SK-N-SH (cell line): ENCODE measurements around the gene SRGN. TPM values are rescaled to one million over a fixed set of nuclear protein-coding genes. Genes with fewer than 3 reads are reported as not detected.

Source experiments
- CTCF ChIA-PET: fragments of 300-600, 350-600 bp; formaldehyde crosslinking; extraction: SDS; loops from one replicate; lab custom pipeline; 2021; lab: Yijun Ruan, JAX
- POLR2A ChIA-PET: fragments of 350-600 bp; sonication (Branson Sonifier 250); formaldehyde crosslinking; extraction: SDS; loops from one replicate; lab custom pipeline; 2020; ENCODE audit warnings: antibody characterized with exemption, inconsistent platforms; lab: Yijun Ruan, JAX
- DNase-seq: peaks from one replicate; pipeline ENCODE4 v3.0.0; 2012
- H2AFZ ChIP-seq: fragments of 200-600 bp; sonication (generic); 2 replicates; pipeline ENCODE4 v1.8.1; 2016; ENCODE audit warnings: antibody characterized with exemption, mild to moderate bottlenecking, low read depth
- H3F3A ChIP-seq: fragments of 200-600 bp; sonication (generic); replicated peaks from 2 replicates; pipeline ENCODE3; 2016; ENCODE audit warnings: antibody characterized with exemption, mild to moderate bottlenecking; ENCODE audit not compliant: insufficient read depth
- H3K27ac ChIP-seq, 2 experiments: fragments of 200-500 bp in 1 of 2; fragments of 200-600 bp in 1 of 2; sonication (Bioruptor generic) in 1 of 2; sonication (generic), shearing (Covaris generic) in 1 of 2; 2 replicates each; pipeline versions ENCODE4 v1.5.1 to v1.6.1; 2014 to 2016; ENCODE audit warnings: low read depth in 2 of 2, inconsistent platforms in 1 of 2, low read length in 1 of 2, mild to moderate bottlenecking in 1 of 2, mixed read lengths in 1 of 2
- H3K27me3 ChIP-seq: fragments of 200-600 bp; sonication (generic), shearing (Covaris generic); 2 replicates; pipeline ENCODE4 v1.6.1; 2016; ENCODE audit warnings: mixed run types; ENCODE audit not compliant: insufficient read depth
- H3K36me3 ChIP-seq, 2 experiments: fragments of 200-500 bp in 1 of 2; fragments of 200-600 bp in 1 of 2; sonication (Bioruptor generic) in 1 of 2; sonication (generic) in 1 of 2; replicated peaks in 1 of 2; 2 replicates each; pipeline versions ENCODE3 to v1.5.1; 2014 to 2016; ENCODE audit warnings: low read length in 1 of 2, mild to moderate bottlenecking in 1 of 2; ENCODE audit not compliant: insufficient read depth in 2 of 2, control insufficient read depth in 1 of 2
- H3K4me1 ChIP-seq, 2 experiments: fragments of 200-500 bp in 1 of 2; fragments of 200-600 bp in 1 of 2; sonication (Bioruptor generic) in 1 of 2; sonication (generic), shearing (Covaris generic) in 1 of 2; 2 replicates each; pipeline versions ENCODE4 v1.5.1 to v1.6.1; 2014 to 2016; ENCODE audit warnings: low read depth in 1 of 2, low read length in 1 of 2, mixed run types in 1 of 2; ENCODE audit not compliant: insufficient read depth in 2 of 2, control insufficient read depth in 1 of 2
- H3K4me2 ChIP-seq: fragments of 200-600 bp; sonication (generic), shearing (Covaris generic); 2 replicates; pipeline ENCODE4 v1.6.1; 2017; ENCODE audit warnings: mixed run types
- H3K4me3 ChIP-seq, 2 experiments: fragments of 200-500 bp in 1 of 2; fragments of 200-600 bp in 1 of 2; sonication (Bioruptor generic) in 1 of 2; sonication (generic), shearing (Covaris generic) in 1 of 2; 2 replicates each; pipeline versions ENCODE4 v1.5.1 to v1.8.1; 2014 to 2016; ENCODE audit warnings: low read depth in 2 of 2, inconsistent platforms in 1 of 2, low read length in 1 of 2, mild to moderate bottlenecking in 1 of 2, mixed read lengths in 1 of 2, moderate library complexity in 1 of 2
- H3K79me2 ChIP-seq: fragments of 200-600 bp; sonication (generic); 2 replicates; pipeline ENCODE4 v1.8.1; 2017; ENCODE audit warnings: mild to moderate bottlenecking; ENCODE audit not compliant: insufficient read depth
- H3K9ac ChIP-seq: fragments of 200-600 bp; sonication (generic); 2 replicates; pipeline ENCODE4 v1.6.1; 2017; ENCODE audit warnings: mixed run types
- H3K9me2 ChIP-seq: fragments of 200-600 bp; sonication (generic); 2 replicates; pipeline ENCODE4 v1.6.1; 2017; ENCODE audit warnings: mixed run types
- H3K9me3 ChIP-seq: fragments of 200-600 bp; sonication (generic); 2 replicates; pipeline ENCODE4 v1.6.1; 2017; ENCODE audit warnings: mixed run types, mild to moderate bottlenecking, moderate library complexity
- H4K20me1 ChIP-seq: fragments of 200-600 bp; sonication (generic); 2 replicates; pipeline ENCODE4 v1.6.1; 2017; ENCODE audit warnings: mild to moderate bottlenecking, mixed run types; ENCODE audit not compliant: insufficient read depth
- ELF1 ChIP-seq: IDR thresholded peaks from 2 replicates; pipeline ENCODE4 v1.4.0; 2012
- EP300 ChIP-seq, 2 experiments: IDR thresholded peaks; 2 replicates each; pipeline versions ENCODE4 v1.4.0 to v1.6.1; 2012; ENCODE audit warnings: borderline replicate concordance in 1 of 2, low read depth in 1 of 2, low read length in 1 of 2
- EZH2phosphoT487 ChIP-seq: fragments of 200-600 bp; sonication (generic); IDR thresholded peaks from 2 replicates; pipeline ENCODE4 v1.6.1; 2017; ENCODE audit warnings: low read depth, mixed run types, mild to moderate bottlenecking, antibody characterized with exemption, moderate library complexity, borderline replicate concordance
- FOSL2 ChIP-seq: IDR thresholded peaks from 2 replicates; pipeline ENCODE4 v1.4.0; 2012; ENCODE audit warnings: low read depth, mild to moderate bottlenecking, moderate library complexity, borderline replicate concordance
- FOXJ3 ChIP-seq: sonication (generic); formaldehyde crosslinking; IDR thresholded peaks from 2 replicates; pipeline ENCODE4 v1.5.1; 2020; ENCODE audit warnings: mild to moderate bottlenecking, missing genetic modification reagents
- GABPA ChIP-seq: IDR thresholded peaks from 2 replicates; pipeline ENCODE4 v1.4.0; 2012; ENCODE audit warnings: low read depth, mild to moderate bottlenecking
- GATA2 ChIP-seq: sonication (generic); formaldehyde crosslinking; IDR thresholded peaks from 2 replicates; pipeline ENCODE4 v1.5.0; 2020; ENCODE audit warnings: mild to moderate bottlenecking, missing genetic modification reagents
- JUND ChIP-seq: IDR thresholded peaks from 2 replicates; pipeline ENCODE4 v1.4.0; 2012
- MAX ChIP-seq: IDR thresholded peaks from 2 replicates; pipeline ENCODE4 v1.4.0; 2012; ENCODE audit warnings: low read depth
- MEF2A ChIP-seq: IDR thresholded peaks from 2 replicates; pipeline ENCODE4 v1.4.0; 2012; ENCODE audit warnings: low read depth, borderline replicate concordance
- NRF1 ChIP-seq: IDR thresholded peaks from 2 replicates; pipeline ENCODE4 v1.6.1; 2012; ENCODE audit warnings: low read depth, mild to moderate bottlenecking, low read length
- POLR2AphosphoS5 ChIP-seq: IDR thresholded peaks from 2 replicates; pipeline ENCODE4 v1.6.1; 2012; ENCODE audit warnings: low read depth, low read length
- RAD21 ChIP-seq: IDR thresholded peaks from 2 replicates; pipeline ENCODE4 v1.6.1; 2012; ENCODE audit warnings: mild to moderate bottlenecking, low read length
- SIN3A ChIP-seq: IDR thresholded peaks from 2 replicates; pipeline ENCODE4 v1.6.1; 2012; ENCODE audit warnings: low read depth, mild to moderate bottlenecking, low read length, moderate library complexity, borderline replicate concordance
- SMC3 ChIP-seq: IDR thresholded peaks from 2 replicates; pipeline ENCODE4 v1.6.1; 2012; ENCODE audit warnings: low read depth, low read length, improper control_type of control experiment
- TAF1 ChIP-seq: IDR thresholded peaks from 2 replicates; pipeline ENCODE4 v1.6.1; 2012; ENCODE audit warnings: low read depth, mild to moderate bottlenecking, low read length, moderate library complexity, borderline replicate concordance
- YY1 ChIP-seq: IDR thresholded peaks from 2 replicates; pipeline ENCODE4 v1.4.0; 2012; ENCODE audit warnings: low read depth, mild to moderate bottlenecking
- WGBS: methylation state at CpG from one replicate; pipeline ENCODE4 v1.1.6; 2017; ENCODE audit warnings: low lambda C conversion rate; 5-methylcytosine and 5-hydroxymethylcytosine counted together
- polyA plus RNA-seq, 3 experiments: library from polyadenylated mRNA; depleted of rRNA; stranded (reverse); fragments of >200 nt; gene quantifications; 2 replicates each; pipeline ENCODE4 v1.2.3, GENCODE V29; 2012
- TF ChIP-seq, protein P1 (sequence below): IDR thresholded peaks from 2 replicates; pipeline ENCODE4 v1.4.0; 2012; ENCODE audit warnings: low read depth, borderline replicate concordance
- TF ChIP-seq, protein P2 (sequence below): IDR thresholded peaks from 2 replicates; pipeline ENCODE4 v1.6.1; 2012; ENCODE audit warnings: mild to moderate bottlenecking, low read depth, low read length, moderate library complexity

SRGN gene
- polyA plus RNA-seq, 1 of the 3 experiments (the other 2 are of a cell fraction), result 0.10 TPM

DNA sequence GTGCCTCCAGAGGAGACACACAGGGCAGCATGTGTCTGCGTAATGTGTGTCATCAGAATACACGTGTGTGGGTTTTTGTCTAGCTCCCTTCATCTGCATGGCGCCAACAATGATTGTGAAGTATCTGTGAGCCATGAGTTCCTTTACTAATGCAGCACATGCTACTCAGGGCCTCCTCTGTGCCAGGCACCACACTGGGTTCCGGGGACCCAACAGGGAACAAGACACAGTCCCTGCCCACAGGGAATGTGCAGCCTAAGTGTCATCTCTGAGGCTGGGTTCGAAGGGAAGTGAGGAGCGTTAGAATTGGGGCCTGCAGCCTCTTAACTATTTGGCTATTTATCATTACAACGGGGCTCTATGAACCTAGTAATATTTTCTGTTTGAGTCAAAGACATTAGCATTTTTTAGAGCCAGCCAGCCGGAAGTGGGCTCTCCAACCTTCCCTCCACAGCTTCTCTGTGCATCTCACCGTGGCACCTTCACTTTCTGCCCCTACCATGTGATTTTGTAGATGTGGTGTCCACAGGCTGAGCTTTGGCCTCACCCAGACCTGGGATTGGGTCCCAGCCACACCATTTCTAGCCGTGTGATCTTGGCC, 43.9 kb upstream of the SRGN start:
- Histone ChIP-seq H3K9me2 (no peaks in the 10 kb centered on the region), H3K9me3 (no peaks in the 10 kb centered on the region), H3K36me3 (no peaks in the 10 kb centered on the region), H3K4me2 (no peak overlapping the region), H3K79me2 (no peaks in the 10 kb centered on the region), H3K27ac (no peak overlapping the region), H2AFZ (no peak overlapping the region), H3K9ac (no peak overlapping the region), H3K4me1 (no peaks in the 10 kb centered on the region), H3K27me3 (no peaks in the 10 kb centered on the region), H3F3A (no peaks in the 10 kb centered on the region), H3K4me3 (no peak overlapping the region), H4K20me1 (no peaks in the 10 kb centered on the region)
- POLR2A ChIA-PET, result no interaction called here
- DNase-seq, result no peak
- CTCF ChIA-PET, result interaction anchor here (0.8 kb wide), 1 partner anchor 349 kb away, joined by 3 read pairs; no protein-coding TSS in a partner anchor
- TF ChIP-seq EZH2phosphoT487, result no peak
- TF ChIP-seq SIN3A, result no peak
- TF ChIP-seq, protein P1, sequence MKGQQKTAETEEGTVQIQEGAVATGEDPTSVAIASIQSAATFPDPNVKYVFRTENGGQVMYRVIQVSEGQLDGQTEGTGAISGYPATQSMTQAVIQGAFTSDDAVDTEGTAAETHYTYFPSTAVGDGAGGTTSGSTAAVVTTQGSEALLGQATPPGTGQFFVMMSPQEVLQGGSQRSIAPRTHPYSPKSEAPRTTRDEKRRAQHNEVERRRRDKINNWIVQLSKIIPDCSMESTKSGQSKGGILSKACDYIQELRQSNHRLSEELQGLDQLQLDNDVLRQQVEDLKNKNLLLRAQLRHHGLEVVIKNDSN, result no peak
- TF ChIP-seq TAF1, result no peak
- no peak for TF ChIP-seq POLR2AphosphoS5
- TF ChIP-seq FOXJ3, result no peak
- TF ChIP-seq ELF1, result no peak
- TF ChIP-seq NRF1, result no peak
- TF ChIP-seq, protein P2, sequence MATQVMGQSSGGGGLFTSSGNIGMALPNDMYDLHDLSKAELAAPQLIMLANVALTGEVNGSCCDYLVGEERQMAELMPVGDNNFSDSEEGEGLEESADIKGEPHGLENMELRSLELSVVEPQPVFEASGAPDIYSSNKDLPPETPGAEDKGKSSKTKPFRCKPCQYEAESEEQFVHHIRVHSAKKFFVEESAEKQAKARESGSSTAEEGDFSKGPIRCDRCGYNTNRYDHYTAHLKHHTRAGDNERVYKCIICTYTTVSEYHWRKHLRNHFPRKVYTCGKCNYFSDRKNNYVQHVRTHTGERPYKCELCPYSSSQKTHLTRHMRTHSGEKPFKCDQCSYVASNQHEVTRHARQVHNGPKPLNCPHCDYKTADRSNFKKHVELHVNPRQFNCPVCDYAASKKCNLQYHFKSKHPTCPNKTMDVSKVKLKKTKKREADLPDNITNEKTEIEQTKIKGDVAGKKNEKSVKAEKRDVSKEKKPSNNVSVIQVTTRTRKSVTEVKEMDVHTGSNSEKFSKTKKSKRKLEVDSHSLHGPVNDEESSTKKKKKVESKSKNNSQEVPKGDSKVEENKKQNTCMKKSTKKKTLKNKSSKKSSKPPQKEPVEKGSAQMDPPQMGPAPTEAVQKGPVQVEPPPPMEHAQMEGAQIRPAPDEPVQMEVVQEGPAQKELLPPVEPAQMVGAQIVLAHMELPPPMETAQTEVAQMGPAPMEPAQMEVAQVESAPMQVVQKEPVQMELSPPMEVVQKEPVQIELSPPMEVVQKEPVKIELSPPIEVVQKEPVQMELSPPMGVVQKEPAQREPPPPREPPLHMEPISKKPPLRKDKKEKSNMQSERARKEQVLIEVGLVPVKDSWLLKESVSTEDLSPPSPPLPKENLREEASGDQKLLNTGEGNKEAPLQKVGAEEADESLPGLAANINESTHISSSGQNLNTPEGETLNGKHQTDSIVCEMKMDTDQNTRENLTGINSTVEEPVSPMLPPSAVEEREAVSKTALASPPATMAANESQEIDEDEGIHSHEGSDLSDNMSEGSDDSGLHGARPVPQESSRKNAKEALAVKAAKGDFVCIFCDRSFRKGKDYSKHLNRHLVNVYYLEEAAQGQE, result no peak
- no peak for TF ChIP-seq GATA2 (CRISPR knock-in tag)
- TF ChIP-seq FOSL2, result no peak
- no peak for TF ChIP-seq SMC3
- TF ChIP-seq YY1, result no peak
- TF ChIP-seq GABPA, result no peak
- no peak for TF ChIP-seq EP300 (IDR thresholded peaks at IDR 0.05; ENCODE audit: borderline replicate concordance in 1 of 2, low read depth in 1 of 2, low read length in 1 of 2)
- no peak for TF ChIP-seq RAD21
- no peak for TF ChIP-seq MEF2A
- TF ChIP-seq JUND, result no peak
- no peak for TF ChIP-seq MAX
- 72% methylated on average over 10 of the region's 10 CpGs for WGBS
